GM20000 (cell line): ENCODE results near the gene SEMA3A.

Experiments used
- DNase-seq: peaks from one replicate; pipeline ENCODE4 v3.0.0; 2012; ENCODE audit warnings: low spot score
- CTCF ChIP-seq: IDR thresholded peaks from 2 replicates; pipeline ENCODE4 v1.5.1; 2012; ENCODE audit warnings: mild to moderate bottlenecking, control low read depth; ENCODE audit errors: extremely low read depth, missing control alignments

SEMA3A gene

GRCh38 chr7:84139986-84140729, 54.4 kb downstream of the SEMA3A start:
- TF ChIP-seq CTCF = no peak
- no peak for DNase-seq

- no peak for TF ChIP-seq CTCF
These were observed 56.2 kb downstream of the SEMA3A start for GRCh38 chr7:84138411-84138810.

GRCh38 chr7:84137812-84138211, 56.8 kb downstream of the SEMA3A start:
- DNase-seq = no peak
- TF ChIP-seq CTCF = no peak

More at GRCh38 chr7:84138411-84138810, 56.2 kb downstream of the SEMA3A start:
- DNase-seq = no peak

GRCh38 chr7:84136809-84137208, 57.8 kb downstream of the SEMA3A start:
- TF ChIP-seq CTCF = no peak
- DNase-seq = no peak

GRCh38 chr7:84136336-84136735, 58.3 kb downstream of the SEMA3A start:
- no peak for TF ChIP-seq CTCF
- no peak for DNase-seq

GRCh38 chr7:84134169-84134568, 60.4 kb downstream of the SEMA3A start:
- TF ChIP-seq CTCF = no peak
- no peak for DNase-seq

GRCh38 chr7:84125654-84126053, 68.9 kb downstream of the SEMA3A start:
- no peak for TF ChIP-seq CTCF

More at GRCh38 chr7:84125654-84126053, 68.9 kb downstream of the SEMA3A start:
- DNase-seq = no peak
